Stomach (tissue), 19 donors: ENCODE data around the gene NAXD. TPM values are rescaled to one million over a fixed set of nuclear protein-coding genes. Genes with fewer than 3 reads are reported as not detected.
"Not testable (repeated sequence)": the region's sequence is repeated elsewhere in the genome, so short reads cannot be mapped to it uniquely, and the experiment has no call there.

Experiments used
- DNase-seq, 2 donors: peaks; one replicate each; pipeline versions ENCODE4 v3.0.0 to v3.0.0-alpha.2; 2013 to 2019
- H3K27ac ChIP-seq, 5 donors: fragments of 200-600 bp in 4 of 5; sonication (generic) in 4 of 5; one replicate each; pipeline ENCODE4 v1.5.1; 2013 to 2019; ENCODE audit warnings: mild to moderate bottlenecking in 1 of 5, moderate library complexity in 1 of 5
- H3K27me3 ChIP-seq, 3 donors: fragments of 200-600 bp; sonication (generic); one replicate each; pipeline ENCODE4 v1.5.1; 2017 to 2019; ENCODE audit warnings: mixed run types in 1 of 3
- H3K36me3 ChIP-seq, 4 donors: fragments of 200-600 bp; sonication (generic); 1 replicate in 3 of 4; 2 replicates in 1 of 4; pipeline ENCODE4 v1.5.1; 2016 to 2019
- H3K4me1 ChIP-seq, 4 donors: fragments of 200-600 bp; sonication (generic); one replicate each; pipeline ENCODE4 v1.5.1; 2016 to 2019
- H3K4me3 ChIP-seq, 4 donors: fragments of 200-600 bp; sonication (generic) in 3 of 4; one replicate each; pipeline ENCODE4 v1.5.1; 2016 to 2019; ENCODE audit warnings: mild to moderate bottlenecking in 1 of 4
- H3K9me3 ChIP-seq, 4 donors: fragments of 200-600 bp; sonication (generic); one replicate each; pipeline ENCODE4 v1.5.1; 2016 to 2019
- CTCF ChIP-seq, 7 experiments: fragments of 450-650 bp in 4 of 7; fragments of 200-600 bp in 3 of 7; sonication (generic) in 3 of 7; IDR thresholded peaks; one replicate each; pipeline ENCODE4 v1.5.1; 2016 to 2019; ENCODE audit warnings: antibody characterized with exemption in 7 of 7, control low read depth in 2 of 7, mild to moderate bottlenecking in 1 of 7
- EP300 ChIP-seq: sonication (generic); formaldehyde crosslinking; IDR thresholded peaks from one replicate; pipeline ENCODE4 v1.6.1; 2017; ENCODE audit warnings: antibody characterized with exemption
- POLR2A ChIP-seq, 4 donors: fragments of 450-650 bp; IDR thresholded peaks; one replicate each; pipeline ENCODE4 v1.6.1; 2016; ENCODE audit warnings: antibody characterized with exemption in 4 of 4, control low read depth in 2 of 4, mild to moderate bottlenecking in 1 of 4, moderate library complexity in 1 of 4
- POLR2AphosphoS5 ChIP-seq, 3 donors: sonication (generic); formaldehyde crosslinking; IDR thresholded peaks; one replicate each; pipeline ENCODE4 v1.6.1; 2016; ENCODE audit warnings: antibody characterized with exemption in 3 of 3
- WGBS, 5 donors: extraction: QIAGEN DNeasy Blood & Tissue Kit in 3 of 5; methylation state at CpG; one replicate each; pipeline versions ENCODE4 v1.1.5 to v1.1.7; 2013 to 2018; 5-methylcytosine and 5-hydroxymethylcytosine counted together
- intact Hi-C: fragments of 100-400 bp; cut with DNase I; formaldehyde crosslinking; loops from one replicate; pipeline ENCODE4 v1.15.1; 2023; ENCODE audit warnings: low total_unique reads
- long read RNA-seq, 10 donors: transcript quantifications; one replicate each; lab custom pipeline, GENCODE V29; 2026
- polyA plus RNA-seq, 3 donors: library from polyadenylated mRNA; stranded (reverse); fragments of 200-250 nt; gene quantifications; one replicate each; pipeline ENCODE4 v1.2.3, GENCODE V29; 2013
- total RNA-seq, 5 donors: library from RNA; depleted of rRNA; stranded (reverse); fragments of >200 nt; gene quantifications; one replicate each; pipeline versions ENCODE4 v1.1.0 to v1.2.3, GENCODE V29; 2014 to 2016
- donor health status: healthy with polysubstance abuse.
- donor health status: Bipolar disorder and iron deficiency.
- donor health status: healthy.

NAXD gene
- total RNA-seq (10 to 100 TPM; 25.7 to 50.7 (median 34.4) TPM), polyA plus RNA-seq (10 to 100 TPM; 38.4 to 44.7 (median 41.4) TPM)
- long read RNA-seq, donor 1 = 0 reads
- long read RNA-seq, donor 2, partial matches to known transcripts = 6 of 7 reads
- long read RNA-seq, donor 2, other reads (novel, unspliced or antisense) = 0 of 7 reads
- long read RNA-seq, donor 3, partial matches to known transcripts = 12 of 12 reads
- long read RNA-seq, donor 3, other reads (novel, unspliced or antisense) = 0 of 12 reads
- long read RNA-seq, donor 4 = 0 reads
- long read RNA-seq, donor 5, partial matches to known transcripts = 9 of 15 reads
- long read RNA-seq, donor 5, other reads (novel, unspliced or antisense) = 5 of 15 reads
- long read RNA-seq, donor 6, partial matches to known transcripts = 0 of 16 reads
- long read RNA-seq, donor 6, other reads (novel, unspliced or antisense) = 15 of 16 reads
- long read RNA-seq, donor 7, partial matches to known transcripts = 0 of 1 reads
- long read RNA-seq, donor 7, other reads (novel, unspliced or antisense) = 0 of 1 reads
- long read RNA-seq, donor 8, partial matches to known transcripts = 0 of 1 reads
- long read RNA-seq, donor 8, other reads (novel, unspliced or antisense) = 0 of 1 reads
- long read RNA-seq, donor 9 = 0 reads
- long read RNA-seq, donor 10 = 0 reads

DNA sequence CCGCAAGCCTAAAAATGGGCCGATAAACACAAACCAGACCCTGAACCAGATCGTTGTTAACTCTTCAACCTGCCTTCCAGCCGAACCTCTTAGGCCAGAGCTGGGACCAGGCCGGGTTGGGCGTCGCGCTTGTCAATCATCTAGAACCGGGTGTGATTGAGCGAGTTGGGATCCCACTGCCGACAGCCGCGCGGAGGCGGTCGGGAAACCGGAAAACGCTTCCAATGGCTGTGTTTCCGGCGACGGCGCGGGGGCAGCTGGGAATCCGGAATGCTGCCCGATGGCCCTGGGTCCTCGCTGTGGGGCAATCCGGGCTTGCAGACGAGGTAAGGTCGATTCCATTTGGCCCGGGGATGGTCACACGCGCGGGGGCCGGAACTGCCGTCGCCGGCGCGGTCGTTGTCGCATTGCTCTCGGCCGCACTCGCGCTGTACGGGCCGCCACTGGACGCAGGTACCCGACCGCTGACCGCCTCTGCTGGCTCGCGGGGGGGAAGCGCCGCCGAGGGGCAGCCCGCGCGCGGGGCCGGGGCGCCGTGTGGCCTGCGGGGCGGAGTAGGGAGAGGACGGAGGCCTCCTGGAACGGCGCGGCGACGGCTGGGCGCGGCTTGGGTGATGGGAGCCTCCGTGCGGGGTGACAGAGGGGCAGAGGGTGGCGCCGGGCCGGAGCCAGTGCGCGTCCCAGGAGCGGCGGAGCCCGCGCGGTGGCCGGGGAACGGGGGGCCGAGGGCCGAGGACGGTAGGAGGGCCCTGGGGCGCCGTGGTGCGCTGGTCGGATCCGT, at the start of gene NAXD:
Gene NAXD, plus strand, starts transcription at position 224 of the 781 bp plus-strand sequence. Its CDS starts 57 bp downstream, at position 281.
- Histone ChIP-seq H3K36me3 (no peaks in the 10 kb centered on the region), H3K4me1 (peaks cover 37 to 53% (median 44%) of the 10 kb centered on the region in 4 donors), H3K4me3 (peak within 1 kb of the TSS; percentile 64 to 91 (median 88)), H3K27me3 (no peaks in the 10 kb centered on the region), H3K9me3 (no peaks in the 10 kb centered on the region), H3K27ac (peak within 1 kb of the TSS; percentile 95 to 99 (median 98))
- peak; percentile 95 to 98 for DNase-seq
- TF ChIP-seq CTCF (IDR thresholded peaks at IDR 0.05) = no peak
- peak in 1 of 4 donors; percentile 50 for TF ChIP-seq POLR2A (IDR thresholded peaks at IDR 0.05)
- peak; percentile 84 to 93 (median 91) for TF ChIP-seq POLR2AphosphoS5 (IDR thresholded peaks at IDR 0.05)
- TF ChIP-seq EP300 = no peak
- intact Hi-C loops = no loop called here
- WGBS, 5 donors = 1% methylated on average over 49 to 95 of the region's 95 CpGs

DNA sequence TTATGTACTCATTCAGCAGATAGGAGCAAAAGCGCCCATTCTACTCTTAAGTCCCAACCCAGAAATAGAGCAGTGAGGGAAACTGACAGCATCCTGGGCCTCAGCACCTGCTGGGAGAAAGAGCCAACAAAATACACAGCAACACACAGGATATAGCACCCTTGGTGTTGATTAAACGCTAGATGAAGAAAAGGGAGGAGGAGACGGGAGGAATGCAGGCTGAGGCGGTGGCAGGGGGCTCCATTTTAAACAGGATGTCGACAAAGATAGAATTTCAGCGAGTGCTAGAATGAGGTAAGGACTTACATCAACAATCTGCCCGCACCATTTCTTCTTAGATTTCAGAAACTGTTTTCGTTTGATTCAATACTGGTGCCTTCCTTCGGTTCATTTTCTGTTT, 49.2 kb upstream of the NAXD start:
- Histone ChIP-seq H3K27me3 (no peaks in the 10 kb centered on the region), H3K4me3 (no peak overlapping the region), H3K27ac (no peak overlapping the region), H3K36me3 (no peaks in the 10 kb centered on the region), H3K9me3 (no peaks in the 10 kb centered on the region), H3K4me1 (peaks cover 13 to 40% (median 30%) of the 10 kb centered on the region in 4 donors)
- no peak for DNase-seq
- intact Hi-C loops = no loop called here
- 86 to 92% (median 90%) methylated on average over 9 of the region's 9 CpGs for WGBS, 5 donors
- TF ChIP-seq POLR2A (IDR thresholded peaks at IDR 0.05) = no peak
- no peak for TF ChIP-seq POLR2AphosphoS5 (IDR thresholded peaks at IDR 0.05)
- no peak for TF ChIP-seq CTCF (IDR thresholded peaks at IDR 0.05)
- no peak for TF ChIP-seq EP300

- no peak for TF ChIP-seq POLR2A (IDR thresholded peaks at IDR 0.05)
- TF ChIP-seq CTCF (IDR thresholded peaks at IDR 0.05) = no peak
- no peak for TF ChIP-seq POLR2AphosphoS5 (IDR thresholded peaks at IDR 0.05)
- no peak for TF ChIP-seq EP300
- intact Hi-C loops = no loop called here
- Histone ChIP-seq H3K4me3 (no peak overlapping the region), H3K27me3 (peaks cover 0 to 13% (median 0%) of the 10 kb centered on the region in 3 donors), H3K27ac (no peak overlapping the region), H3K4me1 (peaks cover 6 to 25% (median 16%) of the 10 kb centered on the region in 4 donors), H3K36me3 (no peaks in the 10 kb centered on the region), H3K9me3 (no peaks in the 10 kb centered on the region)
- 69 to 81% (median 79%) methylated on average over 3 of the region's 3 CpGs for WGBS, 5 donors
- DNase-seq = no peak
These were observed 46.7 kb upstream of the NAXD start for GRCh38 chr13:110568612-110569011.

DNA sequence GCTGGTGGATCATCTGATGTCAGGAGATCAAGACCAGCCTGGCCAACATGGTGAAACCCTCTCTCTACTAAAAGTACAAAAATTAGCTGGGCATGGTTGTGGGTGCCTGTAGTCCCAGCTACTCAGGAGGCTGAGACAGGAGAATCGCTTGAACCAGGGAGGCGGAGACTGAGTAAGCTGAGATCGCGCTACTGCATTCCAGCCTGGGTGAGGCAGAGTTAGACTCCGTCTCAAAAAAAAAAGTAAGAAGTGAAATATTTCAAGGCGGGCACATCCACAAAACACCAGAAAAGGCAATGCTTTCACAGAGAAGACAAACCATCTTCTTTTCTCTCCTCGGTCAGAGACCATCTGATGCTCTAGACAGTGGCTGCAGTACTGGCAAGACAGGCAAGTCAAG, 45.4 kb upstream of the NAXD start:
- H3K27ac ChIP-seq, DNase-seq, H3K4me3 ChIP-seq, H3K9me3 ChIP-seq, intact Hi-C loops, H3K36me3 ChIP-seq: not testable (repeated sequence)
- Histone ChIP-seq H3K4me1 (peaks cover 2 to 11% (median 7%) of the 10 kb centered on the region in 4 donors), H3K27me3 (peaks cover 0 to 13% (median 0%) of the 10 kb centered on the region in 3 donors)
- 77 to 87% (median 81%) methylated on average over 7 of the region's 7 CpGs for WGBS, 5 donors
